Brain microvascular endothelial cell (primary cell): ENCODE data around the gene CHID1.

Experiments
- DNase-seq: peaks from one replicate; pipeline ENCODE4 v3.0.0-alpha.2; 2020
- H3K27ac ChIP-seq: fragments of 250-450 bp; sonication (Bioruptor Pico); 2 replicates; pipeline ENCODE4 v1.5.1; 2020; ENCODE audit warnings: mild to moderate bottlenecking, moderate library complexity
- H3K27me3 ChIP-seq: fragments of 250-450 bp; sonication (Bioruptor Pico); replicated peaks from 2 replicates; pipeline ENCODE4 v1.5.1; 2020; ENCODE audit warnings: mild to moderate bottlenecking
- H3K36me3 ChIP-seq: fragments of 250-450 bp; sonication (Bioruptor Pico); replicated peaks from 2 replicates; pipeline ENCODE4 v1.5.1; 2020; ENCODE audit warnings: mild to moderate bottlenecking
- H3K4me3 ChIP-seq: 2 replicates; pipeline ENCODE4 v1.5.1; 2011; ENCODE audit warnings: low read depth, mild to moderate bottlenecking, control low read depth, low read length, moderate library complexity
- in situ Hi-C: cut with HindIII; loops from 2 replicates; pipeline ENCODE4 v1.10.0; 2017; ENCODE audit warnings: low sequenced_read_pairs, low pct_ligation_motif_present
- TF ChIP-seq, protein P1 (sequence below): IDR thresholded peaks from 2 replicates; pipeline ENCODE4 v1.5.1; 2011; ENCODE audit warnings: low read depth, mild to moderate bottlenecking, moderate library complexity, low read length, control low read depth, inconsistent platforms; ENCODE audit errors: missing control alignments

The CHID1 gene

GRCh38 chr11:863023-863909 lies 47.3 kb downstream of the CHID1 start:
- H3K27ac ChIP-seq: no peak overlapping the region
- DNase-seq: no peak
- no peaks in the 10 kb centered on the region for H3K27me3 ChIP-seq
- in situ Hi-C loops: no loop called here
- H3K36me3 ChIP-seq: peaks cover 9% of the 10 kb centered on the region
- no peak overlapping the region for H3K4me3 ChIP-seq
- TF ChIP-seq, protein P1, sequence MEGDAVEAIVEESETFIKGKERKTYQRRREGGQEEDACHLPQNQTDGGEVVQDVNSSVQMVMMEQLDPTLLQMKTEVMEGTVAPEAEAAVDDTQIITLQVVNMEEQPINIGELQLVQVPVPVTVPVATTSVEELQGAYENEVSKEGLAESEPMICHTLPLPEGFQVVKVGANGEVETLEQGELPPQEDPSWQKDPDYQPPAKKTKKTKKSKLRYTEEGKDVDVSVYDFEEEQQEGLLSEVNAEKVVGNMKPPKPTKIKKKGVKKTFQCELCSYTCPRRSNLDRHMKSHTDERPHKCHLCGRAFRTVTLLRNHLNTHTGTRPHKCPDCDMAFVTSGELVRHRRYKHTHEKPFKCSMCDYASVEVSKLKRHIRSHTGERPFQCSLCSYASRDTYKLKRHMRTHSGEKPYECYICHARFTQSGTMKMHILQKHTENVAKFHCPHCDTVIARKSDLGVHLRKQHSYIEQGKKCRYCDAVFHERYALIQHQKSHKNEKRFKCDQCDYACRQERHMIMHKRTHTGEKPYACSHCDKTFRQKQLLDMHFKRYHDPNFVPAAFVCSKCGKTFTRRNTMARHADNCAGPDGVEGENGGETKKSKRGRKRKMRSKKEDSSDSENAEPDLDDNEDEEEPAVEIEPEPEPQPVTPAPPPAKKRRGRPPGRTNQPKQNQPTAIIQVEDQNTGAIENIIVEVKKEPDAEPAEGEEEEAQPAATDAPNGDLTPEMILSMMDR: no peak

- H3K36me3 ChIP-seq: peaks cover 9% of the 10 kb centered on the region
- H3K27ac ChIP-seq: no peak overlapping the region
- in situ Hi-C loops: no loop called here
- no peak for DNase-seq
- H3K4me3 ChIP-seq: no peak overlapping the region
- no peaks in the 10 kb centered on the region for H3K27me3 ChIP-seq
- TF ChIP-seq, protein P1: no peak
Measured at GRCh38 chr11:862696-863022, 48.0 kb downstream of the CHID1 start.

GRCh38 chr11:862081-862661 lies 48.4 kb downstream of the CHID1 start:
- in situ Hi-C loops: no loop called here
- no peak for DNase-seq
- H3K27me3 ChIP-seq: no peaks in the 10 kb centered on the region
- H3K27ac ChIP-seq: no peak overlapping the region
- TF ChIP-seq, protein P1: no peak
- peaks cover 9% of the 10 kb centered on the region for H3K36me3 ChIP-seq
- H3K4me3 ChIP-seq: no peak overlapping the region

DNA sequence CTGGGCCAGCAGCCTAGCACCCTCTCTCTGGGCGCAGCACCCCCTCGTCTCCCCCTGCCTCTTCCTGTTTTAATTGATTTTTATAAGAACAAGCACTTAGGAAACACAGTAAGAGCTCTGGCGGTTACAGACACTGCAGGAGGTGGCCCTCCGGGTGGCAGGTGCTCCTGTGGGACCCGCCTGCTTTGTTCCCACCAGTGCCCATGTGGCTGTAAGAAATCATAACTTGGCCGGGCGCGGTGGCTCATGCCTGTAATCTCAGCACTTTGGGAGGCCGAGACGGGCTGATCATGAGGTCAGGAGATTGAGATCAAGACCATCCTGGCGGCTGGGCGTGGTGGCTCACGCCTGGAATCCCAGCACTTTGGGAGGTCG lies 49.5 kb downstream of the CHID1 start:
- Histone ChIP-seq H3K36me3 (peaks cover 9% of the 10 kb centered on the region), H3K4me3 (no peak overlapping the region), H3K27ac (no peak overlapping the region), H3K27me3 (no peaks in the 10 kb centered on the region)
- in situ Hi-C loops: no loop called here
- TF ChIP-seq, protein P1: no peak
- no peak for DNase-seq

GRCh38 chr11:860234-861104 lies 50.1 kb downstream of the CHID1 start:
- in situ Hi-C loops: no loop called here
- Histone ChIP-seq H3K27me3 (no peaks in the 10 kb centered on the region), H3K4me3 (no peak overlapping the region), H3K36me3 (peaks cover 3% of the 10 kb centered on the region), H3K27ac (no peak overlapping the region)
- TF ChIP-seq, protein P1: no peak
- DNase-seq: no peak
